Mononuclear cell (primary cell): ENCODE measurements around the gene TAS2R9. TPM values are rescaled to one million over a fixed set of nuclear protein-coding genes. Genes with fewer than 3 reads are reported as not detected.
"Not testable (repeated sequence)": the region's sequence is repeated elsewhere in the genome, so short reads cannot be mapped to it uniquely, and the experiment has no call there.

ENCODE experiments used
- H3K27me3 ChIP-seq: 2 replicates; pipeline ENCODE4 v1.6.0; 2011; ENCODE audit warnings: low read length, control low read depth; ENCODE audit not compliant: insufficient read depth
- H3K4me1 ChIP-seq: 2 replicates; pipeline ENCODE4 v1.5.1; 2011; ENCODE audit warnings: mild to moderate bottlenecking, low read length, control low read depth; ENCODE audit not compliant: insufficient read depth
- H3K4me3 ChIP-seq: 2 replicates; pipeline ENCODE4 v1.5.1; 2011; ENCODE audit warnings: mild to moderate bottlenecking, low read length, moderate library complexity
- H3K9me3 ChIP-seq: 2 replicates; pipeline ENCODE4 v1.5.1; 2011; ENCODE audit warnings: low read depth, mild to moderate bottlenecking, control low read depth, low read length
- total RNA-seq: library from RNA; depleted of rRNA; stranded (reverse); fragments of >200 nt; gene quantifications from one replicate; pipeline ENCODE4 v1.2.3, GENCODE V29; 2012

The TAS2R9 gene
- total RNA-seq, 1 donor, result not detected

DNA sequence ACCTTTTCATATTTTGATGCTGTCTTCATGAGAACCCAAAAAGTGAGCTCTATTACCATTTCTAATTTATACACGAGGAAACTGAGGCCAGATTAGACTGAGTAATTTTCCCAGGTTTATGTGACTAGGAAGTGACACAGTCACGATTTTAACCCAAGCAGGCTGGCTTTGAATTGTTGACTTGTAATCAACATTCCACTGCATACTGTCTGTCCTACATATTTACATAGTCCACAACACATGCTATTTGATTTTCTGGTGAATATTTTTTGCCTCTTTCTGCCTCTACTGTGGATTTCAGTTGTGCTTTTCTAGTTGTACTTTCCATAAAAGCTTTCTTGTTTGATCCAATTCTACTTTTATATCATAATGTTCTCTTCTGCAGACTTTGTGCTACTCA lies 15.7 kb downstream of the TAS2R9 start:
- no peaks in the 10 kb centered on the region for H3K4me1 ChIP-seq
- no peaks in the 10 kb centered on the region for H3K27me3 ChIP-seq
- no peak overlapping the region for H3K4me3 ChIP-seq
- H3K9me3 ChIP-seq, result no peaks in the 10 kb centered on the region

DNA sequence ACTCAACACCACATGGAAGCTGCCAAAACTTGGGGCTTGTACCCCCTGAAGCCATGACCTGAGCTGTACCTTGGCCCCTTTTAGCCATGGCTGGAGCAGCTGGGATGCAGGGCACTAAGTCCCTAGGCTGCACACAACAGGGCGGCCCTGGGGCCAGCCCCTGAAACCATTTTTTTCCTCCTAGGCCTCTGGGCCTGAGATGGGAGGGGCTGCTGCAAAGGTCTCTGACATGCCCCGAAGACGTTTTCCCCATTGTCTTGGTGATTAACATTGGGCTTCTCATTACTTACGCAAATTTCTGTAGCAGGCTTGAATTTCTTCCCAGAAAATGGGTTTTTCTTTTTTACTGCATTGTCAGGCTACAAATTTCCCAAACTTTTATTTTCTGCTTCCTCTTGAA lies 18.2 kb downstream of the TAS2R9 start:
- H3K4me3 ChIP-seq, H3K4me1 ChIP-seq, H3K27me3 ChIP-seq, H3K9me3 ChIP-seq: not testable (repeated sequence)

DNA sequence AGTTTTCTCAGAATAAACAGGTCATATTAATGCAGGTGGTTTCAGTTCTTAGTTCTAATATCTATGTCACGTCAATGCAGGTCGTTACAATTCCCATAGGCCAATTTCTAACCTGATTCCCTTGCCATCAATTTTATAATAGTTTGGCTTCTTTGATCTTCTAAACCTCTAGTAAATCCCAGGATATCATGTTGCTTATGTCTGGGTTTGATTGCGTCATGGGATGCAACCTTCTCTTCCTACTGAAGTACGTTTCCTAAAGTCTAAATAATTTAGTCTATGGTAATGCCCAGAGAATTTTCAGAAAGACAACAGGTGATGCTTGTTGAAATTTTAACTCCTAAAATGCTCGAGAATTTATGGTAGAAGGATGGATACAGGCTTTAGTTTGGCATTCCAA lies 26.7 kb downstream of the TAS2R9 start:
- no peaks in the 10 kb centered on the region for H3K9me3 ChIP-seq
- H3K27me3 ChIP-seq, result peaks cover 3% of the 10 kb centered on the region

DNA sequence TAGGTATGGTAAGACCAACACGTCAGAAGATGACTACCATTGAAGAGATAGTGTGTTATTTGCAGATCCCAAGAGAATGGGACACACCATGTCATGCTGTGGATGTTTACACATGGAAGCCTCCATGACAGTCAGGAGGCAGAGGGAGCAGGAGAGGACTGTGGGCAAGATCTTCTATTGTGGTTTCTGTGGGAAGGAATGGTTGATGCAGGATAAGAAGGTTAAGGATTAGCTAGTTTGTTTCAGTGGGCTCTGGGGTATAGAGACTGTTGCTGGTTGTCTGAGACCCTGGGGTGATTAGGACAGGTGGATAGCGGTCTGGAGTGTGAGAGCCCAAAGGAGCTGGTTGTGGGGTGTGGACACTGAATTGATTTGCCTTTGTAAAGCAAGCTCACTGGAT lies 30.9 kb downstream of the TAS2R9 start:
- no peak overlapping the region for H3K4me3 ChIP-seq
- no peaks in the 10 kb centered on the region for H3K4me1 ChIP-seq
- H3K9me3 ChIP-seq, result no peaks in the 10 kb centered on the region
- H3K27me3 ChIP-seq, result peaks cover 9% of the 10 kb centered on the region

More for the DNA sequence above, 26.7 kb downstream of the TAS2R9 start:
- no peak overlapping the region for H3K4me3 ChIP-seq
- H3K4me1 ChIP-seq, result no peaks in the 10 kb centered on the region

DNA sequence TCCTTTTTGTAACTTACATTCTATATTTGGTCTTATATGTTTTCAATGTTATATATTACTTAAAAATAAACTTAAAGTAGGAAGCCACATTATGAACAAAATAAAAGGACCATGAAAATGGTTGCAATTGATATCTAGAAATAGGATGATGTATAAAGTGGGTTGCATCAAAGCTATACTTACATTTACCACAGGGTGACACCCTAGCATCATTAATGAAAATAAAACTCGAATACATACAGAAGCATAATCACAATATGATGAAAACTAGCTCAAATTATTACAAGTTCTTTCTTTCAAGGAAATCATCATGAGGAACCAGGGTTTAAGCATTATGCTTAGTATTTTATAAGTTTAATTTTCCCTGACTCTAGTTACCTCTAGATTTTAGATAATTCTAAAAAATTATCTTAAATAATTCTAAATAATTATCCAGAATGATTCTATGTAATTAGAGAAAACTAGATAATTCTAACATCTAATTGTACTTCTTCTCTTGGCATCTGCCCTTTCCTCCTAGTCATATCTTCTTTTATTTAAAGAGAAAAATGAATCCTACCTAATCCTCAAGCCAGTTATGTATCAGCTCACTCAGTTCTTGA lies 38.7 kb downstream of the TAS2R9 start:
- no peaks in the 10 kb centered on the region for H3K4me1 ChIP-seq
- no peak overlapping the region for H3K4me3 ChIP-seq
- peaks cover 36% of the 10 kb centered on the region for H3K27me3 ChIP-seq
- no peaks in the 10 kb centered on the region for H3K9me3 ChIP-seq

DNA sequence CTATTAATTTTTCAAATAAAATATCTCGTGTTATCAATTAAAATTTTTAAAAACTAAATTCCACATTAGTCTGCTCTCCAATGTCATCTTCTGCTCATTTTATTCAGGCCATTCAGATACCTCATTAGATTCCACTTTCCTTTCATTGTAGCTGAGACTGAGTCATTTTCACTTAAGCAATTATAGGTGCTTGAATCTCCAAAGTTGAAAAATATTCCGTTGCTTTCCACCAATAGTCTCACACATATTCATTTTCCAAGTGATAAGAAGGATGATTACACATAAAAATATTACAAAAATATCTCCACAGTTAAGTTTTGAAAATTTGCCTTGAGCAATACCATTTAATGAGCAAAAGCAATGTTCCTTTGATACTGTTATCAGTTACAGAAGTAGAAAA lies 50.3 kb downstream of the TAS2R9 start:
- H3K4me3 ChIP-seq, result no peak overlapping the region
- peaks cover 30% of the 10 kb centered on the region for H3K27me3 ChIP-seq
- no peaks in the 10 kb centered on the region for H3K4me1 ChIP-seq
- H3K9me3 ChIP-seq, result peaks cover 11% of the 10 kb centered on the region

Other genes with a start within 250 kb of the TAS2R9 start
- 10.1 TPM for gene MAGOHB, start 196.6 kb downstream of the TAS2R9 start, total RNA-seq
- gene STYK1, start 136.1 kb downstream of the TAS2R9 start, total RNA-seq, result 0.10 TPM
- gene YBX3, start 86.8 kb downstream of the TAS2R9 start, total RNA-seq, result 141 TPM
- not detected for gene TAS2R7, start 7.5 kb downstream of the TAS2R9 start, total RNA-seq
- gene TAS2R8, start 2.9 kb downstream of the TAS2R9 start, total RNA-seq, result 0.21 TPM
- gene TAS2R10, start 16.2 kb upstream of the TAS2R9 start, total RNA-seq, result 0.31 TPM
- 0.52 TPM for gene PRR4, start 39.3 kb upstream of the TAS2R9 start, total RNA-seq
- 24.2 TPM for gene PRH1, start 74.1 kb upstream of the TAS2R9 start, total RNA-seq
- 0.94 TPM for gene TAS2R13, start 99.4 kb upstream of the TAS2R9 start, total RNA-seq
- not detected for gene PRH2, start 119.1 kb upstream of the TAS2R9 start, total RNA-seq
- gene TAS2R14, start 129.1 kb upstream of the TAS2R9 start, total RNA-seq, result 1.2 TPM
- gene TAS2R50, start 176.7 kb upstream of the TAS2R9 start, total RNA-seq, result 0.31 TPM
- gene TAS2R20, start 188.1 kb upstream of the TAS2R9 start, total RNA-seq, result 2.6 TPM
- 1.8 TPM for gene TAS2R19, start 212.5 kb upstream of the TAS2R9 start, total RNA-seq
- gene TAS2R31, start 221.2 kb upstream of the TAS2R9 start, total RNA-seq, result 3.9 TPM